H9 (cell line): Measurements from ENCODE around the gene ZMYND8. TPM values are rescaled to one million over a fixed set of nuclear protein-coding genes. Genes with fewer than 3 reads are reported as not detected.

Source experiments
- DNase-seq: peaks from one replicate; pipeline ENCODE4 v3.0.0-alpha.2; 2017
- H2AFZ ChIP-seq: one replicate; pipeline ENCODE4 v1.6.1; 2013; ENCODE audit warnings: mild to moderate bottlenecking, low read length, control low read depth, moderate library complexity
- H2AK5ac ChIP-seq: 2 replicates; pipeline ENCODE4 v1.6.1; 2013; ENCODE audit warnings: low read length, control low read depth, mixed read lengths; ENCODE audit not compliant: insufficient read length
- H2BK120ac ChIP-seq: one replicate; pipeline ENCODE4 v1.6.1; 2013; ENCODE audit warnings: low read depth, mild to moderate bottlenecking, low read length, control low read depth, inconsistent platforms; ENCODE audit not compliant: poor library complexity, severe bottlenecking
- H2BK12ac ChIP-seq: 2 replicates; pipeline ENCODE4 v1.6.1; 2013; ENCODE audit warnings: low read length, control low read depth, mixed read lengths, low read depth; ENCODE audit not compliant: insufficient read length
- H2BK15ac ChIP-seq: 2 replicates; pipeline ENCODE4 v1.6.1; 2013; ENCODE audit warnings: low read depth, low read length, control low read depth
- H2BK20ac ChIP-seq: one replicate; pipeline ENCODE4 v1.6.1; 2013; ENCODE audit warnings: low read depth, mild to moderate bottlenecking, low read length, control low read depth, inconsistent platforms; ENCODE audit not compliant: poor library complexity, severe bottlenecking
- H2BK5ac ChIP-seq: 2 replicates; pipeline ENCODE4 v1.6.1; 2013; ENCODE audit warnings: low read length, control low read depth, mixed read lengths; ENCODE audit not compliant: insufficient read length
- H3K14ac ChIP-seq: 2 replicates; pipeline ENCODE4 v1.6.1; 2013; ENCODE audit warnings: low read length, control low read depth; ENCODE audit not compliant: insufficient read depth
- H3K18ac ChIP-seq: 2 replicates; pipeline ENCODE4 v1.6.1; 2013; ENCODE audit warnings: low read depth, mild to moderate bottlenecking, mixed read lengths, low read length, control low read depth; ENCODE audit not compliant: insufficient read length
- H3K23ac ChIP-seq: 2 replicates; pipeline ENCODE4 v1.6.1; 2013; ENCODE audit warnings: low read length, control low read depth, mixed read lengths, low read depth; ENCODE audit not compliant: insufficient read length
- H3K23me2 ChIP-seq: 2 replicates; pipeline ENCODE4 v1.6.1; 2013; ENCODE audit warnings: low read depth, mild to moderate bottlenecking, mixed read lengths, low read length, control low read depth; ENCODE audit not compliant: insufficient read length, poor library complexity, severe bottlenecking
- H3K27ac ChIP-seq: 2 replicates; pipeline ENCODE4 v1.5.1; 2013; ENCODE audit warnings: low read length, control low read depth, mixed read lengths, low read depth; ENCODE audit not compliant: insufficient read length
- H3K27me3 ChIP-seq: 2 replicates; pipeline ENCODE4 v1.6.1; 2013; ENCODE audit warnings: low read length, control low read depth, inconsistent platforms; ENCODE audit not compliant: insufficient read depth
- H3K4ac ChIP-seq: 2 replicates; pipeline ENCODE4 v1.6.1; 2013; ENCODE audit warnings: low read depth, mild to moderate bottlenecking, control low read depth, inconsistent platforms, low read length, moderate library complexity
- H3K4me1 ChIP-seq: 2 replicates; pipeline ENCODE4 v1.6.1; 2013; ENCODE audit warnings: low read length, control low read depth, inconsistent platforms; ENCODE audit not compliant: insufficient read depth
- H3K4me2 ChIP-seq: 2 replicates; pipeline ENCODE4 v1.6.1; 2013; ENCODE audit warnings: low read length, control low read depth, mixed read lengths; ENCODE audit not compliant: insufficient read length, insufficient read depth
- H3K56ac ChIP-seq: 2 replicates; pipeline ENCODE4 v1.6.1; 2013; ENCODE audit warnings: low read depth, mild to moderate bottlenecking, mixed read lengths, low read length, control low read depth; ENCODE audit not compliant: insufficient read length
- H3K79me1 ChIP-seq: 2 replicates; pipeline ENCODE4 v1.6.1; 2013; ENCODE audit warnings: low read depth, mild to moderate bottlenecking, moderate library complexity, low read length, control low read depth, inconsistent platforms; ENCODE audit not compliant: insufficient read depth, poor library complexity, severe bottlenecking
- H3K79me2 ChIP-seq: 2 replicates; pipeline ENCODE4 v1.6.1; 2013; ENCODE audit warnings: low read length, control low read depth, inconsistent platforms; ENCODE audit not compliant: insufficient read depth
- H3K9ac ChIP-seq: 2 replicates; pipeline ENCODE4 v1.6.1; 2013; ENCODE audit warnings: low read length, control low read depth, mixed read lengths; ENCODE audit not compliant: insufficient read length; ENCODE audit errors: extremely low read depth
- H3K9me3 ChIP-seq: one replicate; pipeline ENCODE4 v1.6.1; 2013; ENCODE audit warnings: low read depth, low read length, inconsistent platforms; ENCODE audit not compliant: control insufficient read depth
- H3T11ph ChIP-seq: one replicate; pipeline ENCODE4 v1.6.1; 2013; ENCODE audit warnings: mild to moderate bottlenecking, low read length, control low read depth, inconsistent platforms
- H4K20me1 ChIP-seq: one replicate; pipeline ENCODE4 v1.6.1; 2013; ENCODE audit not compliant: control insufficient read depth, insufficient read length, insufficient read depth
- H4K5ac ChIP-seq: 2 replicates; pipeline ENCODE4 v1.6.1; 2013; ENCODE audit warnings: low read depth, mild to moderate bottlenecking, mixed read lengths, low read length, control low read depth; ENCODE audit not compliant: insufficient read length
- H4K8ac ChIP-seq: replicated peaks from 2 replicates; pipeline ENCODE4 v1.6.1; 2013; ENCODE audit warnings: low read length, control low read depth, mixed read lengths, low read depth; ENCODE audit not compliant: insufficient read length
- H4K91ac ChIP-seq: 2 replicates; pipeline ENCODE4 v1.6.1; 2013; ENCODE audit warnings: low read depth, mild to moderate bottlenecking, moderate library complexity, mixed read lengths, low read length, control low read depth; ENCODE audit not compliant: insufficient read length
- H3K27ac Mint-ChIP-seq, 3 experiments: 2 replicates in 2 of 3; 3 replicates in 1 of 3; pipeline ENCODE4 v1.8.0; 2020 to 2021; ENCODE audit warnings: mixed read lengths in 3 of 3, mild to moderate bottlenecking in 1 of 3, moderate library complexity in 1 of 3
- H3K27me3 Mint-ChIP-seq: 2 replicates; pipeline ENCODE4 v1.8.0; 2021; ENCODE audit warnings: low read depth, mild to moderate bottlenecking, moderate library complexity, mixed read lengths
- H3K36me3 Mint-ChIP-seq, 3 experiments: 2 replicates in 2 of 3; 3 replicates in 1 of 3; pipeline ENCODE4 v1.8.0; 2020 to 2021; ENCODE audit warnings: low read depth in 3 of 3, mixed read lengths in 3 of 3; ENCODE audit not compliant: insufficient read depth in 1 of 3
- H3K4me1 Mint-ChIP-seq, 2 experiments: 2 replicates each; pipeline ENCODE4 v1.8.0; 2020; ENCODE audit warnings: mixed read lengths in 2 of 2
- H3K4me3 Mint-ChIP-seq, 2 experiments: 2 replicates in 1 of 2; 3 replicates in 1 of 2; pipeline ENCODE4 v1.8.0; 2020 to 2021; ENCODE audit warnings: mild to moderate bottlenecking in 2 of 2, mixed read lengths in 2 of 2, moderate library complexity in 1 of 2
- H3K9me3 Mint-ChIP-seq, 2 experiments: 2 replicates in 1 of 2; 3 replicates in 1 of 2; pipeline ENCODE4 v1.8.0; 2020; ENCODE audit warnings: mild to moderate bottlenecking in 2 of 2, mixed read lengths in 2 of 2, moderate library complexity in 1 of 2
- CTCF ChIP-seq: fragments of 200-600 bp; sonication (generic); conservative IDR thresholded peaks from 3 replicates; pipeline ENCODE4 v1.8.0; 2021; ENCODE audit warnings: antibody characterized with exemption, mild to moderate bottlenecking
- WGBS: extraction: QIAGEN DNeasy Blood & Tissue Kit; methylation state at CpG from one replicate; pipeline ENCODE4 v1.1.7; 2013; ENCODE audit warnings: missing lambda C conversion rate, low lambda C conversion rate, mixed read lengths; ENCODE audit not compliant: insufficient read length; ENCODE audit errors: extremely low coverage; 5-methylcytosine and 5-hydroxymethylcytosine counted together
- total RNA-seq: library from RNA; stranded (reverse); gene quantifications from 2 replicates; pipeline ENCODE4 v1.2.1, GENCODE V29; 2021

The ZMYND8 gene
- total RNA-seq, 1 experiment from 2014 or later: 158 TPM

- peaks cover 82 to 87% of the 10 kb centered on the region in 2 experiments for H3K4me1 Mint-ChIP-seq
- peak overlapping the region; percentile 22 for H4K8ac ChIP-seq
- no peak overlapping the region for H2AFZ ChIP-seq
- peaks cover 37% of the 10 kb centered on the region for H3K4me1 ChIP-seq
- H3K27me3 Mint-ChIP-seq: no peaks in the 10 kb centered on the region; the same call in 1 of the 2 replicates
- DNase-seq: peak; percentile 73
- peak overlapping the region; percentile 92 for H4K5ac ChIP-seq
- no peak overlapping the region for H2BK15ac ChIP-seq
- H3K4me3 Mint-ChIP-seq: peak overlapping the region; percentile 68 to 74
- H3K4ac ChIP-seq: peak overlapping the region; percentile 67
- H3K36me3 Mint-ChIP-seq: peaks cover 3 to 13% (median 4%) of the 10 kb centered on the region in 3 experiments; a peak in 6 of 7 replicates
- peak overlapping the region; percentile 41 for H3T11ph ChIP-seq
- H3K14ac ChIP-seq: peak overlapping the region; percentile 97
- H3K79me2 ChIP-seq: peaks cover 17% of the 10 kb centered on the region; the same call in 1 of the 2 replicates
- H3K9me3 ChIP-seq: no peaks in the 10 kb centered on the region
- H2BK120ac ChIP-seq: peak overlapping the region; percentile 78
- peak overlapping the region; percentile 99 for H3K27ac ChIP-seq
- peak overlapping the region; percentile 86 for H3K56ac ChIP-seq
- H3K27ac Mint-ChIP-seq: peak overlapping the region; percentile 99 to 100 (median 100)
- no peaks in the 10 kb centered on the region for H3K79me1 ChIP-seq
- H3K4me2 ChIP-seq: peak overlapping the region; percentile 66
- WGBS: no CpG with 5 or more reads among the region's 7 CpGs
- peak overlapping the region; percentile 98 for H2BK5ac ChIP-seq
- peaks cover 9% of the 10 kb centered on the region for H3K23me2 ChIP-seq
- H2AK5ac ChIP-seq: peak overlapping the region; percentile 55
- no peaks in the 10 kb centered on the region for H4K20me1 ChIP-seq
- peak overlapping the region; percentile 33 for H2BK20ac ChIP-seq
- H3K27me3 ChIP-seq: no peaks in the 10 kb centered on the region
- H4K91ac ChIP-seq: peak overlapping the region; percentile 71
- H2BK12ac ChIP-seq: peak overlapping the region; percentile 83
- no peaks in the 10 kb centered on the region; a peak in 1 of 5 replicates for H3K9me3 Mint-ChIP-seq
- no peak for TF ChIP-seq CTCF
- peak overlapping the region; percentile 85 for H3K9ac ChIP-seq
- peak overlapping the region; percentile 94 for H3K18ac ChIP-seq
- no peak overlapping the region for H3K23ac ChIP-seq
Observed at GRCh38 chr20:47318027-47318585, 38.4 kb downstream of the ZMYND8 start.
